Endothelial cell of umbilical vein (primary cell): Measurements from ENCODE around the gene CIB2. TPM values are rescaled to one million over a fixed set of nuclear protein-coding genes. Genes with fewer than 3 reads are reported as not detected.

ENCODE experiments used
- BruUV-seq: library from RNA; stranded (reverse); fragments of 400-500 nt; replicated peaks from 2 replicates; lab custom pipeline; 2021; lab: Mats Ljungman, UMichigan
- CTCF ChIA-PET: fragments of 300-600, 350-600 bp; sonication (Branson Sonifier 250); formaldehyde crosslinking; loops from one replicate; lab custom pipeline; 2021; ENCODE audit warnings: antibody characterized with exemption, inconsistent platforms; lab: Charles Lee
- POLR2A ChIA-PET: fragments of 300-600, 350-600 bp; sonication (Branson Sonifier 250); formaldehyde crosslinking; loops from one replicate; lab custom pipeline; 2021; ENCODE audit warnings: antibody characterized with exemption, inconsistent platforms; lab: Charles Lee
- DNase-seq: peaks from one replicate; pipeline ENCODE4 v3.0.0-alpha.2; 2011; ENCODE audit warnings: low read depth, low spot score
- FAIRE-seq: peaks from 2 replicates; lab custom pipeline; 2011; peaks lifted over from hg19 to GRCh38; lab: Jason Lieb, UNC
- H2AFZ ChIP-seq: 2 replicates; pipeline ENCODE4 v1.6.0; 2012; ENCODE audit warnings: low read depth, low read length, control low read depth, inconsistent platforms
- H3K27ac ChIP-seq: 2 replicates; pipeline ENCODE4 v1.5.1; 2011; ENCODE audit warnings: low read depth, mild to moderate bottlenecking, control low read depth, low read length, moderate library complexity; ENCODE audit not compliant: insufficient read depth
- H3K27me3 ChIP-seq, 2 experiments: 2 replicates each; pipeline versions ENCODE4 v1.6.0 to v1.6.1; 2011; ENCODE audit warnings: low read length in 2 of 2, mixed read lengths in 1 of 2; ENCODE audit not compliant: control insufficient read depth in 2 of 2, insufficient read depth in 2 of 2
- H3K36me3 ChIP-seq, 2 experiments: 2 replicates in 1 of 2; 3 replicates in 1 of 2; pipeline ENCODE4 v1.5.1; 2011; ENCODE audit warnings: low read length in 2 of 2, mild to moderate bottlenecking in 1 of 2, moderate library complexity in 1 of 2; ENCODE audit not compliant: control insufficient read depth in 2 of 2, insufficient read depth in 2 of 2; ENCODE audit errors: extremely low read depth in 1 of 2
- H3K4me1 ChIP-seq: 3 replicates; pipeline ENCODE4 v1.5.1; 2011; ENCODE audit warnings: mild to moderate bottlenecking, low read length; ENCODE audit not compliant: control insufficient read depth, insufficient read depth; ENCODE audit errors: extremely low read depth
- H3K4me2 ChIP-seq: 2 replicates; pipeline ENCODE4 v1.6.1; 2011; ENCODE audit warnings: low read length, control low read depth, mixed read lengths; ENCODE audit not compliant: insufficient read depth
- H3K4me3 ChIP-seq, 3 experiments: fragments of 200-600 bp in 1 of 3; sonication (generic), shearing (Covaris generic) in 1 of 3; replicated peaks in 1 of 3; 2 replicates each; pipeline ENCODE4 v1.5.1; 2011 to 2016; ENCODE audit warnings: control low read depth in 3 of 3, low read length in 3 of 3, mild to moderate bottlenecking in 2 of 3, inconsistent platforms in 1 of 3, low read depth in 1 of 3, moderate library complexity in 1 of 3; ENCODE audit not compliant: insufficient read depth in 1 of 3
- H3K79me2 ChIP-seq: 2 replicates; pipeline ENCODE4 v1.6.0; 2012; ENCODE audit warnings: low read length, inconsistent platforms; ENCODE audit not compliant: control insufficient read depth, insufficient read depth
- H3K9ac ChIP-seq: replicated peaks from 2 replicates; pipeline ENCODE3; 2011; ENCODE audit warnings: low read length, control low read depth; ENCODE audit not compliant: insufficient read depth; ENCODE audit errors: extremely low read depth
- H3K9me1 ChIP-seq: replicated peaks from 3 replicates; pipeline ENCODE4 v1.6.0; 2011; ENCODE audit warnings: mild to moderate bottlenecking, low read length; ENCODE audit not compliant: control insufficient read depth, insufficient read depth; ENCODE audit errors: extremely low read depth
- H3K9me3 ChIP-seq: replicated peaks from 2 replicates; pipeline ENCODE4 v1.5.1; 2012; ENCODE audit warnings: low read length, inconsistent platforms; ENCODE audit not compliant: control insufficient read depth, insufficient read depth
- H4K20me1 ChIP-seq: replicated peaks from 2 replicates; pipeline ENCODE3; 2011; ENCODE audit warnings: mild to moderate bottlenecking, low read length; ENCODE audit not compliant: control insufficient read depth, insufficient read depth; ENCODE audit errors: extremely low read depth
- CTCF ChIP-seq, 2 donors: IDR thresholded peaks; 1 replicate in 1 of 2; 2 replicates in 1 of 2; pipeline ENCODE4 v1.5.1; 2011; ENCODE audit warnings: low read length in 2 of 2, mild to moderate bottlenecking in 2 of 2, moderate library complexity in 2 of 2, control low read depth in 1 of 2, inconsistent platforms in 1 of 2, low read depth in 1 of 2; ENCODE audit not compliant: insufficient read depth in 1 of 2; ENCODE audit errors: extremely low read depth in 1 of 2
- EZH2 ChIP-seq: IDR thresholded peaks from 2 replicates; pipeline ENCODE4 v1.6.1; 2012; ENCODE audit warnings: borderline replicate concordance, low read depth, mild to moderate bottlenecking, moderate library complexity, low read length, inconsistent platforms; ENCODE audit not compliant: severe bottlenecking
- FOS ChIP-seq: IDR thresholded peaks from 2 replicates; pipeline ENCODE4 v1.6.1; 2011; ENCODE audit warnings: mild to moderate bottlenecking, low read length, moderate library complexity, borderline replicate concordance; ENCODE audit not compliant: insufficient read depth
- GATA2 ChIP-seq: IDR thresholded peaks from 2 replicates; pipeline ENCODE4 v1.7.0; 2011; ENCODE audit warnings: low read depth, mild to moderate bottlenecking, moderate library complexity, mixed read lengths, low read length; ENCODE audit not compliant: insufficient read length, insufficient read depth
- JUN ChIP-seq: IDR thresholded peaks from 2 replicates; pipeline ENCODE4 v1.6.1; 2011; ENCODE audit warnings: borderline replicate concordance, low read depth; ENCODE audit not compliant: insufficient read length, insufficient read depth
- MAX ChIP-seq: IDR thresholded peaks from 2 replicates; pipeline ENCODE4 v1.6.1; 2011; ENCODE audit not compliant: insufficient read depth, insufficient read length
- MYC ChIP-seq: IDR thresholded peaks from one replicate; pipeline ENCODE4 v1.6.1; 2011; ENCODE audit warnings: mild to moderate bottlenecking, low read depth, low read length
- POLR2A ChIP-seq: IDR thresholded peaks from 2 replicates; pipeline ENCODE4 v1.6.1; 2012; ENCODE audit warnings: low read depth, mild to moderate bottlenecking, control low read depth, low read length
- POLR2AphosphoS5 ChIP-seq: IDR thresholded peaks from 2 replicates; pipeline ENCODE4 v1.6.1; 2012; ENCODE audit warnings: low read depth, mild to moderate bottlenecking, control low read depth, low read length, moderate library complexity; ENCODE audit not compliant: insufficient read depth
- dilution Hi-C: fragments of 300-500 bp; cut with MboI; formaldehyde crosslinking; loops from one replicate; pipeline ENCODE4 v1.15.0; 2019; ENCODE audit warnings: low sequenced_read_pairs; ENCODE audit not compliant: extremely low pct_ligation_motif_present
- intact Hi-C: fragments of 100-400 bp; cut with micrococcal nuclease; formaldehyde crosslinking; loops from one replicate; pipeline ENCODE4 v1.10.0; 2022
- polyA plus RNA-seq, 4 experiments: library from polyadenylated mRNA; depleted of rRNA in 3 of 4; stranded (reverse) in 3 of 4; unstranded in 1 of 4; fragments of >200 nt; gene quantifications; 2 replicates each; pipeline versions ENCODE4 v1.2.1 to v1.2.3, GENCODE V29; 2011 to 2012; ENCODE audit warnings: missing spikeins in 1 of 4
- total RNA-seq: library from RNA; stranded (reverse); gene quantifications from 2 replicates; pipeline ENCODE4 v1.2.3, GENCODE V29; 2021

The CIB2 gene
- total and polyA plus RNA-seq, 2 donors (not counting 3 experiments of a cell fraction or from before 2014, with no cell fraction given): 4.0 to 7.7 TPM

DNA sequence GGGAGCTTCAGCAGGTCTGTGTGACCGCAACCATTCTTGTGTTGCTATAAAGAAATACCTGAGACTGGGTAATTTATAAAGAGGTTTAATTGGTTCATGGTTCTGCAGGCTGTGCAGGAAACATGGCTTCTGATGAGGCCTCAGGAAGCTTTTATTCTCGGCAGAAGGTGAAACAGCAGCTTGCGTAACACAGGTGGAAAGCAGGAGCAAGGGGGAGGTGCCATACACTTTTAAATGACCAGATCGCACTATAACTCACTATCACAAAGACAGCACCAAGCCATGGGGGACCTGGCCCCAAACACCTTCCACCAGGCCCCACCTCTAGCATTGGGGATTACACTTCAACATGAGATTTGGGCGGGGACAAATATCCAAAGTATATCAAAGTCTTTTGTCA, 8.3 kb upstream of the CIB2 start:
- dilution Hi-C loops (no loop called here), intact Hi-C loops (no loop called here)
- Histone ChIP-seq H3K27ac (no peak overlapping the region), H3K9me3 (no peaks in the 10 kb centered on the region), H3K36me3 (no peaks in the 10 kb centered on the region), H3K4me2 (no peak overlapping the region), H3K4me3 (no peak overlapping the region), H3K79me2 (no peaks in the 10 kb centered on the region), H2AFZ (no peak overlapping the region), H3K9ac (no peak overlapping the region), H3K4me1 (no peaks in the 10 kb centered on the region), H4K20me1 (no peaks in the 10 kb centered on the region), H3K27me3 (peaks cover 6 to 9% of the 10 kb centered on the region in 2 experiments), H3K9me1 (no peaks in the 10 kb centered on the region)
- FAIRE-seq: no peak
- POLR2A ChIA-PET: no interaction called here
- TF ChIP-seq FOS (no peak), CTCF (IDR thresholded peaks at IDR 0.05; ENCODE audit: extremely low read depth in 1 of 2, insufficient read depth in 1 of 2, low read depth in 1 of 2, low read length in 2 of 2) (no peak), GATA2 (no peak), MAX (no peak), MYC (no peak), POLR2A (no peak), POLR2AphosphoS5 (no peak), JUN (no peak), EZH2 (no peak)
- no TSS peak for BruUV-seq
- CTCF ChIA-PET: interaction anchor here (1.2 to 2.1 kb wide), 5 partner anchors 9 to 66 kb away, joined by 3 to 7 read pairs (median 4); partner anchors contain the start of genes CIB2 and IDH3A
- no peak for DNase-seq
